Uterus (tissue), 2 donors: Measurements from ENCODE around the gene PRKCE.

ENCODE experiments used
- CTCF ChIP-seq, 4 experiments: fragments of 200-600 bp in 2 of 4; fragments of 450-650 bp in 2 of 4; sonication (generic) in 2 of 4; IDR thresholded peaks; one replicate each; pipeline ENCODE4 v1.5.1; 2016 to 2019; ENCODE audit warnings: antibody characterized with exemption in 4 of 4, mild to moderate bottlenecking in 2 of 4, moderate library complexity in 1 of 4
- POLR2A ChIP-seq, 2 donors: fragments of 450-650 bp; IDR thresholded peaks; one replicate each; pipeline ENCODE4 v1.6.1; 2016; ENCODE audit warnings: antibody characterized with exemption in 2 of 2, mild to moderate bottlenecking in 1 of 2, moderate library complexity in 1 of 2

- TF ChIP-seq CTCF (IDR thresholded peaks at IDR 0.05) (no peak), POLR2A (IDR thresholded peaks at IDR 0.05) (no peak)
These were observed 92.3 kb downstream of the PRKCE start for GRCh38 chr2:45743531-45744396.
